HepG2 (cell line): ENCODE results near the gene CEP164. TPM values are rescaled to one million over a fixed set of nuclear protein-coding genes. Genes with fewer than 3 reads are reported as not detected.

Experiments used
- ATAC-seq: fragments of 200-7000 bp; cut with Tn5 transposase; 3 replicates; pipeline ENCODE4 v1.9.1; 2020; ENCODE audit warnings: mild to moderate bottlenecking, moderate library complexity
- BruUV-seq: library from RNA; stranded (reverse); fragments of 400-500 nt; replicated peaks from 2 replicates; lab custom pipeline; 2021; lab: Mats Ljungman, UMichigan
- CTCF ChIA-PET: fragments of 300-600 bp; formaldehyde crosslinking; extraction: SDS; loops from one replicate; lab custom pipeline; 2021; ENCODE audit warnings: low total read pairs, inconsistent platforms, low intra/inter-chr PET ratio; lab: Yijun Ruan, JAX
- POLR2A ChIA-PET: fragments of 350-600 bp; sonication (Branson Sonifier 250); formaldehyde crosslinking; loops from one replicate; lab custom pipeline; 2020; ENCODE audit warnings: antibody characterized with exemption, inconsistent platforms; lab: Yijun Ruan, JAX
- DNase-seq: peaks from one replicate; pipeline ENCODE4 v3.0.0-alpha.2; 2015; ENCODE audit warnings: low spot score
- FAIRE-seq: peaks from 3 replicates; lab custom pipeline; 2011; peaks lifted over from hg19 to GRCh38; lab: Jason Lieb, UNC
- H2AFZ ChIP-seq: one replicate; pipeline ENCODE4 v1.6.1; 2011; ENCODE audit warnings: low read length, inconsistent platforms
- H3K27ac ChIP-seq: fragments of 300-600 bp; 3 replicates; pipeline ENCODE4 v1.8.0; 2011; ENCODE audit warnings: mixed run types, mild to moderate bottlenecking, mixed read lengths, low read length, inconsistent platforms; ENCODE audit not compliant: insufficient read depth; ENCODE audit errors: extremely low read length
- H3K27me3 ChIP-seq, 2 experiments: fragments of 200-600 bp in 1 of 2; 2 replicates in 1 of 2; 3 replicates in 1 of 2; pipeline versions ENCODE4 v1.6.0 to v1.8.0; 2011; ENCODE audit warnings: low read length in 2 of 2, mild to moderate bottlenecking in 2 of 2, moderate library complexity in 2 of 2, inconsistent platforms in 1 of 2; ENCODE audit not compliant: insufficient read depth in 2 of 2, control insufficient read depth in 1 of 2
- H3K36me3 ChIP-seq, 2 experiments: fragments of 200-600 bp in 1 of 2; replicated peaks in 1 of 2; 2 replicates in 1 of 2; 3 replicates in 1 of 2; pipeline versions ENCODE4 v1.5.1 to v1.8.0; 2011; ENCODE audit warnings: low read length in 2 of 2, inconsistent platforms in 1 of 2; ENCODE audit not compliant: insufficient read depth in 2 of 2, control insufficient read depth in 1 of 2
- H3K4me1 ChIP-seq: 2 replicates; pipeline ENCODE4 v1.5.1; 2012; ENCODE audit warnings: low read length, inconsistent platforms; ENCODE audit not compliant: insufficient read depth
- H3K4me2 ChIP-seq: 2 replicates; pipeline ENCODE4 v1.6.0; 2011; ENCODE audit warnings: low read depth, low read length, inconsistent platforms
- H3K4me3 ChIP-seq, 3 experiments: fragments of 200-600 bp in 1 of 3; sonication (generic), shearing (Covaris generic) in 1 of 3; replicated peaks in 1 of 3; 2 replicates each; pipeline ENCODE4 v1.5.1; 2011 to 2016; ENCODE audit warnings: low read length in 3 of 3, inconsistent platforms in 2 of 3, low read depth in 2 of 3, mild to moderate bottlenecking in 2 of 3, control low read depth in 1 of 3, mixed read lengths in 1 of 3; ENCODE audit not compliant: insufficient read depth in 1 of 3
- H3K79me2 ChIP-seq: one replicate; pipeline ENCODE4 v1.6.1; 2011; ENCODE audit warnings: low read length, inconsistent platforms; ENCODE audit not compliant: insufficient read depth
- H3K9ac ChIP-seq: 2 replicates; pipeline ENCODE4 v1.6.0; 2011; ENCODE audit warnings: mild to moderate bottlenecking, low read depth, low read length, inconsistent platforms; ENCODE audit not compliant: insufficient read depth
- H3K9me3 ChIP-seq: 2 replicates; pipeline ENCODE4 v1.5.1; 2012; ENCODE audit warnings: mild to moderate bottlenecking, low read length
- H4K20me1 ChIP-seq: 2 replicates; pipeline ENCODE4 v1.6.0; 2011; ENCODE audit warnings: inconsistent platforms, mild to moderate bottlenecking, low read length, moderate library complexity; ENCODE audit not compliant: insufficient read depth
- HNRNPLL ChIP-seq: fragments of 200-400 bp; formaldehyde crosslinking; IDR thresholded peaks from 2 replicates; pipeline ENCODE4 v1.6.1; 2017; ENCODE audit warnings: mild to moderate bottlenecking, low read depth, low read length; ENCODE audit not compliant: poor library complexity, severe bottlenecking
- LCORL ChIP-seq, 2 experiments: fragments of 450-650 bp in 1 of 2; sonication (generic) in 1 of 2; formaldehyde crosslinking in 1 of 2; IDR thresholded peaks; 2 replicates each; pipeline versions ENCODE4 v1.5.0 to v1.6.1; 2017 to 2020; ENCODE audit warnings: antibody characterized with exemption in 1 of 2, missing genetic modification reagents in 1 of 2
- NCOA5 ChIP-seq: sonication (generic); formaldehyde crosslinking; IDR thresholded peaks from 2 replicates; pipeline ENCODE4 v1.4.0; 2020; ENCODE audit warnings: missing genetic modification reagents
- RFX5 ChIP-seq: IDR thresholded peaks from 2 replicates; pipeline ENCODE4 v1.6.1; 2011; ENCODE audit warnings: low read depth, low read length, improper control_type of control experiment
- TEAD3 ChIP-seq: optimal IDR thresholded peaks from 2 replicates; pipeline ENCODE3; 2016; ENCODE audit warnings: borderline replicate concordance
- ZBTB20 ChIP-seq: sonication (generic); formaldehyde crosslinking; IDR thresholded peaks from 2 replicates; pipeline ENCODE4 v1.8.1; 2023; ENCODE audit warnings: missing genetic modification reagents, low read depth, mild to moderate bottlenecking, borderline replicate concordance
- ZBTB42 ChIP-seq: sonication (generic); formaldehyde crosslinking; IDR thresholded peaks from 2 replicates; pipeline ENCODE4 v1.5.0; 2020; ENCODE audit warnings: mild to moderate bottlenecking, missing genetic modification reagents
- ZFP36L2 ChIP-seq: sonication (generic); formaldehyde crosslinking; IDR thresholded peaks from 2 replicates; pipeline ENCODE4 v1.4.0; 2020; ENCODE audit warnings: missing genetic modification reagents
- ZNF230 ChIP-seq: sonication (generic); formaldehyde crosslinking; IDR thresholded peaks from 2 replicates; pipeline ENCODE4 v1.4.0; 2020; ENCODE audit warnings: mild to moderate bottlenecking, missing genetic modification reagents
- ZNF251 ChIP-seq: sonication (generic); formaldehyde crosslinking; IDR thresholded peaks from 2 replicates; pipeline ENCODE4 v1.9.0; 2021; ENCODE audit warnings: mild to moderate bottlenecking, missing genetic modification reagents
- ZNF607 ChIP-seq: sonication (generic); formaldehyde crosslinking; IDR thresholded peaks from 2 replicates; pipeline ENCODE4 v1.5.1; 2020; ENCODE audit warnings: missing genetic modification reagents, mild to moderate bottlenecking, borderline replicate concordance
- WGBS: methylation state at CpG from one replicate; pipeline ENCODE4 v1.1.6; 2017; ENCODE audit warnings: low lambda C conversion rate; 5-methylcytosine and 5-hydroxymethylcytosine counted together
- in situ Hi-C: cut with HindIII; loops from 2 replicates; pipeline ENCODE4 v1.10.0; 2017; ENCODE audit warnings: low pct_unique_long_range_greater_than_20kb; ENCODE audit not compliant: extremely low pct_ligation_motif_present
- intact Hi-C: fragments of 100-400 bp; cut with micrococcal nuclease; formaldehyde crosslinking; loops from one replicate; pipeline ENCODE4 v1.10.0; 2022; ENCODE audit not compliant: unreplicated experiment
- polyA plus RNA-seq, 8 experiments: library from polyadenylated mRNA; depleted of rRNA in 3 of 8; stranded (reverse) in 7 of 8; unstranded in 1 of 8; fragments of >200 nt; fragmentation: Illumina TruSeq in 4 of 8; extraction: Trizol in 4 of 8; gene quantifications; 2 replicates each; pipeline versions ENCODE4 v1.2.1 to v1.2.3, GENCODE V29; 2011 to 2016; ENCODE audit warnings: low read depth in 4 of 8, missing spikeins in 1 of 8, mixed read lengths in 1 of 8; ENCODE audit not compliant: insufficient read depth in 1 of 8
- total RNA-seq, 5 experiments: library from RNA; depleted of rRNA; stranded (reverse); fragments of >200 nt; fragmentation: Illumina TruSeq; extraction: Trizol; gene quantifications; 2 replicates each; pipeline ENCODE4 v1.2.3, GENCODE V29; 2016; ENCODE audit warnings: low read depth in 1 of 5
- TF ChIP-seq, protein P1 (sequence below): sonication (generic); formaldehyde crosslinking; IDR thresholded peaks from 2 replicates; pipeline ENCODE4 v1.5.0; 2020; ENCODE audit warnings: missing genetic modification reagents

CEP164 gene
- total and polyA plus RNA-seq, 2 of the 13 experiments (the other 11 are each of a cell fraction or from before 2014, with no cell fraction given) = 11.4 to 15.2 TPM

DNA sequence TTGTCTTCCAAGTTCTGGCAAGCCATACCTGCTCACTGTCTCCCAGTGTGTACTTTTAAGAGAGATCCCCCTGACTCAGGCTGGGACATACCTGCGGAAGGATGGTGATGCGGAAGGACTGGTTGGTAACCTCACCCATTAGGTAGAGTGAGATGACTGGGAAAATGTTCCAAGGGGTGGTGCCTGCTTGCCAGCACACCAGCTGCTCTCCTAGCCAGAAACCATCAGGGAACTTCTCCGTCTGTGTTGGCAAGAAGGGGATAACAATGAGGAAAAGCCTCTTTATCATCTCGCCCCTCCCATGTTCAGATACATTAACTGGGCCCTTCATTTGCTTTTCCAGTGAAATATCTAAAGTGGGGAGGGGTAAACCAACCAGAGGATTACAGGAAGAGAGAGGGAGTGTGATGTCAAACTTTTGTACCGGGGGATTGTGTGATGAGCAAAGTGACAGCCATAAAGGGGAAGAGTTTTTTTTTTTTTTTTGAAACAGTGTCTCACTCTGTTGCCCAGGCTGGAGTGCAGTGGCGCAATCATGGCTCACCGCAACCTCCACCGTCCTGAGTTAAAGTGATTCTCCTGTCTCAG lies 36.8 kb upstream of the CEP164 start, which contains the start of gene BACE1-AS:
Gene BACE1-AS (plus strand): TSS at position 538 of the 588 bp plus-strand sequence.
- ChIA-PET POLR2A (no interaction called here), CTCF (no interaction called here)
- peaks cover 4 to 38% of the 10 kb centered on the region in 2 experiments; a peak in 4 of 5 replicates for H3K36me3 ChIP-seq
- intact Hi-C loops = no loop called here
- in situ Hi-C loops = no loop called here
- H3K9ac ChIP-seq = no peak within 1 kb of the TSS
- H3K4me3 ChIP-seq = no peak within 1 kb of the TSS
- FAIRE-seq = no peak
- no peak within 1 kb of the TSS for H3K27ac ChIP-seq
- no peak for ATAC-seq
- WGBS = 98% methylated on average over 8 of the region's 8 CpGs
- no peaks in the 10 kb centered on the region for H4K20me1 ChIP-seq
- no peaks in the 10 kb centered on the region for H3K27me3 ChIP-seq
- no peak for TF ChIP-seq ZNF607 (CRISPR knock-in tag)
- no peak for TF ChIP-seq ZFP36L2 (CRISPR knock-in tag)
- no peak for TF ChIP-seq ZBTB20 (CRISPR knock-in tag)
- no peak for TF ChIP-seq RFX5
- BruUV-seq = no TSS peak
- no peaks in the 10 kb centered on the region for H3K9me3 ChIP-seq
- H3K4me2 ChIP-seq = no peak within 1 kb of the TSS
- no peaks in the 10 kb centered on the region for H3K79me2 ChIP-seq
- no peak for DNase-seq
- H2AFZ ChIP-seq = no peak within 1 kb of the TSS
- no peaks in the 10 kb centered on the region for H3K4me1 ChIP-seq

- Histone ChIP-seq H3K27ac (no peak overlapping the region), H3K79me2 (no peaks in the 10 kb centered on the region), H3K36me3 (peaks cover 4 to 28% of the 10 kb centered on the region in 2 experiments; a peak in 3 of 5 replicates), H3K4me2 (no peak overlapping the region), H3K9me3 (no peaks in the 10 kb centered on the region), H3K27me3 (no peaks in the 10 kb centered on the region), H3K9ac (no peak overlapping the region), H3K4me1 (peaks cover 5% of the 10 kb centered on the region; the same call in 1 of the 2 replicates), H2AFZ (no peak overlapping the region), H4K20me1 (no peaks in the 10 kb centered on the region), H3K4me3 (no peak overlapping the region)
- WGBS = 89% methylated on average over 2 of the region's 2 CpGs
- ChIA-PET POLR2A (no interaction called here), CTCF (no interaction called here)
- intact Hi-C loops (no loop called here), in situ Hi-C loops (no loop called here)
- no peak for DNase-seq
- no TSS peak for BruUV-seq
- FAIRE-seq = no peak
- no peak for ATAC-seq
- TF ChIP-seq TEAD3 (no peak), NCOA5 (no peak), ZBTB42 (CRISPR knock-in tag) (no peak), ZNF230 (no peak), LCORL (IDR thresholded peaks at IDR 0.05) (no peak), LCORL (CRISPR knock-in tag; IDR thresholded peaks at IDR 0.05) (no peak), ZNF251 (CRISPR knock-in tag) (no peak), HNRNPLL (no peak)
- TF ChIP-seq, protein P1, sequence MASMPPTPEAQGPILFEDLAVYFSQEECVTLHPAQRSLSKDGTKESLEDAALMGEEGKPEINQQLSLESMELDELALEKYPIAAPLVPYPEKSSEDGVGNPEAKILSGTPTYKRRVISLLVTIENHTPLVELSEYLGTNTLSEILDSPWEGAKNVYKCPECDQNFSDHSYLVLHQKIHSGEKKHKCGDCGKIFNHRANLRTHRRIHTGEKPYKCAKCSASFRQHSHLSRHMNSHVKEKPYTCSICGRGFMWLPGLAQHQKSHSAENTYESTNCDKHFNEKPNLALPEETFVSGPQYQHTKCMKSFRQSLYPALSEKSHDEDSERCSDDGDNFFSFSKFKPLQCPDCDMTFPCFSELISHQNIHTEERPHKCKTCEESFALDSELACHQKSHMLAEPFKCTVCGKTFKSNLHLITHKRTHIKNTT (CRISPR knock-in tag) = no peak
Measured at GRCh38 chr11:117292616-117293015, 35.0 kb upstream of the CEP164 start.
